ENCODE measurements around the gene EXD2.
"Not testable (repeated sequence)": the region's sequence is repeated elsewhere in the genome, so short reads cannot be mapped to it uniquely, and the experiment has no call there.

Gene EXD2

GRCh38 chr14:69193721-69194120, 2.4 kb downstream of the EXD2 start:
- no peak for DNase-seq (ENCODE audit: low read depth in 2 of 2)

DNA sequence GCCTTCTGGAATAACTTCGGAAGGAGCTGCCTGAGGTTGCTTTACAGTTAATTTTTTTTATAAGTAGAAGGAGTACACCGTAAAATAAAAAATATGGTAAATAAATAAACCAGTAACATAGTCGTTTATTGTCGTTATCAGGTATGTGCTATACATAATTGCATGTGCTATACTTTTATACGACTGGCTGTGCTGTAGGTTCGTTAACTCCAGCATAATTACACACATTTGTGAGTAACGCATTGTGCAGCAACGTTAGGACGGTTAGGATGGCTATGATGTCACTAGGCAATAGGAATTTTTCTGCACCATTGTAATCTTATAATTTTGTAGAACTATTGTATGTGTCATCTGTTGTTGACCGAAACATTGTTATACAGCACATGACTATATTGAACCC, 8.5 kb downstream of the EXD2 start:
- DNase-seq (ENCODE audit: low read depth in 2 of 2): no peak

DNA sequence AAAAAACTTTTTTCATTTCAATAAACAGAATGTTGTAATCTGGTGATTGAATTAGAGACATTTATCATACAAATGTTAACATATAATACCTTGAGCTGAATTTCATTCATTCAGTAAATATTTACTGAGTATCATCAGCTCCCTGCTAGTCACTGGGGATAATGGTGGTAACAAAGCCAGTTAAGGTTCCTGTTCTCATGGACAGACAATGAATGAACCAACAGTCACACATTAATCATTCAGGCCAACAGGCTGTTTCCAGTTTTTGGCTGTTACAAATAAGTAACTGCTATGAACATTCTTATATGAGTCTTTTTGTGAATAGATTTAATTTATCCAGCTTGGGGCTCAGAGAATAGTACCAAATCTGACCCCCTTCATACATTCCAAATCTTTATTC, 13.5 kb downstream of the EXD2 start:
- DNase-seq (ENCODE audit: low read depth in 2 of 2): no peak

GRCh38 chr14:69207435-69208041, 16.2 kb downstream of the EXD2 start:
- DNase-seq (ENCODE audit: low read depth in 2 of 2): no peak

GRCh38 chr14:69208666-69209065, 17.4 kb downstream of the EXD2 start:
- DNase-seq (ENCODE audit: low read depth in 2 of 2): no peak

DNA sequence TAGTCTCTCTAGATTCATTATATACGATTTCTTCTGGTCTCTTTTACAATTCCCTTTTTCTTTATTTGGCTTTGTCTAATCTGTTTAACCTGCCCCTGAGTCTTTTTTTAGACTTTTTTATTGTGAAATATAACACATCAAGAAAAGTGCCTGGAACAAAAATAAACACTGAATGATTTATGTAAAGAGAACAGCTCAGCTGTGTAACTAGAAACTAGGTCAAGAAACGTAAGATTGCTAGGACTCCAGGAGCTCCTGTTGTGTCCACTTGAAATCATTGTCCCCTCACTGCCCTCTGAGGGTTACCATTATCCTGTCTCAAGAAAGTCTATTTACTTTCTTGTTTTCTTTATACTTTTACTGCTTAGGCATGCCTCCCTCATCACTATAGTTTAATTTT, 23.1 kb downstream of the EXD2 start:
- no peak for DNase-seq (ENCODE audit: low read depth in 2 of 2)

GRCh38 chr14:69217663-69218062, 26.4 kb downstream of the EXD2 start:
- not testable (repeated sequence) for DNase-seq (ENCODE audit: low read depth in 2 of 2)

- no peak for DNase-seq (ENCODE audit: low read depth in 2 of 2)
Measured at GRCh38 chr14:69224946-69225345, 33.6 kb downstream of the EXD2 start.

DNA sequence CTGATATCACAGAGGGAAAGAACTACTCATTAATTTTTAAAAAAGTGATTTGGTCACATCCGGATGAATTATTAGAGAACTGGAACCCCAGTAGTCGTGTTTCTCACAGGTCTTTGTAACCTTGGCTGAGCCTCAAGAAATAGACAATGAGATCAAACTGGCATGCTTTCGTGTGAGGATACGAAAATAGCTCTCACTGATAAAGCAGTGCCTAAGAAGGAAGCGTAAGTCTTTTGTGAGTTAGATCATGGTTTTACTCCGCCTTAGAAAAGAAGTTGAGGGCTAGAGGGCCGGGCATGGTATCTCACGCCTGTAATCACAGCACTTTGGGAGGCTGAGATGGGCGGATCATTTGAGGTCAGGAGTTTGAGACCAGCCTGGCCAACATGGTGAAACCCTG, 34.9 kb downstream of the EXD2 start:
- no peak for DNase-seq (ENCODE audit: low read depth in 2 of 2)

DNA sequence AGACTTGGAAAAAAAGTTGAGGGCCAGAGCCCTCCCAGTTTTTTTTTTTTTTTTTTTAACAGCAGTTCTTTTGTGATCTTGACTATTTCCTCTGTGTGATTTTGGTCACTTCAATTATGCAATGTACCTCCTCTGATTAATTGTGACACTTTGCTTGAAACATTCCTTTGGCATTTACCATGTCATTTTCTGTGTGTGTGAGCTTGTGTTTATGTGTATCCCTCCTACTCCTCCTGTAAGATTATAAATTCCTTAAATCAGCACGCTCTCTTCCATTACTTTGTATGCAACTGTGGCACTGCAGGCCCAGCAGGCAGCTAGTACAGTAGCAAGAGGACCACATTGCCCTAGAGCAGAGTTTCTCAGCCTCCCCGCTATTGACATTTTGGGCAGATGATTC, 35.4 kb downstream of the EXD2 start:
- DNase-seq (ENCODE audit: low read depth in 2 of 2): no peak

GRCh38 chr14:69231486-69231885, 40.2 kb downstream of the EXD2 start:
- no peak for DNase-seq (ENCODE audit: low read depth in 2 of 2)

- no peak for DNase-seq (ENCODE audit: low read depth in 2 of 2)
Measured at GRCh38 chr14:69232388-69232787, 41.1 kb downstream of the EXD2 start.

DNA sequence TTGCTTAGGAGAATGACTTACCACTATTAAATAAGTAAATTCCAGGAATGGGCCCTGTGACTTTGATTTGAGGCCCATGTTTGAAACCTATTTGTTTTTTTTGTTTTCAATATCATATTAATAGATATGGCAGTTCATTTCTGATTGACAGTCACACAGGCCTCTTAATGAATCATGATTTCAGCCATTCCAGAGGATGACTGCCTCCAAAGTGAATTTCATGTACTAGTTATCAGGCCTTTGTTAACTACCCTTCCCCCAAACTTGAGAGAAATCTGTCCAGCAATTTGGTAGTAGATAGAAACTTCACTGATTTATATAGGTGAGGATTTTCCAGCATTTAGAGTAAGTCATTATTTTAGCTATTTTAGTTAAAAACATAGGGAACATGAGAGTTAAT, 42.8 kb downstream of the EXD2 start:
- no peak for DNase-seq (ENCODE audit: low read depth in 2 of 2)

GRCh38 chr14:69235708-69236107, 44.4 kb downstream of the EXD2 start:
- no peak for DNase-seq (ENCODE audit: low read depth in 2 of 2)

DNA sequence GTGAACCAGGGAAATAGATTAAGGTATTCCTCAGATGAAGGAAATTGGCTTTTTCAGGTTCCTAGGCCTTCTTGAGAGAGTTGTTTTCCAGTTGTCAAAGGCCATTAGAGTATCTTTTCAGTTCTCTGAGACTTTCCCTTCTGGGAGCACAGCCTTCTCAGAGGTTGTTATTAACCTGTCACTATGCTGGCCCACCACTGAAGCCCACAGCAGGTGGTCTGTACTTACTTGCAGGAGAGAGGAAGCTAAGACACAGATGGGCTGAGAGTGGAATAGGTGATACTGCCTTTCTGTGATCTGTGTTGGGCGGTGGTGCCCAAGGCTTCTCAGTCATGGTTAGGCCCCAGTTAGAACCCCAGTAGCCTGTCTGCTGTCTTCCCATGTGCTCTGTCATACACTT, 45.8 kb downstream of the EXD2 start:
- DNase-seq (ENCODE audit: low read depth in 2 of 2): no peak

- DNase-seq (ENCODE audit: low read depth in 2 of 2): no peak
Measured at GRCh38 chr14:69237584-69237983, 46.3 kb downstream of the EXD2 start.

DNA sequence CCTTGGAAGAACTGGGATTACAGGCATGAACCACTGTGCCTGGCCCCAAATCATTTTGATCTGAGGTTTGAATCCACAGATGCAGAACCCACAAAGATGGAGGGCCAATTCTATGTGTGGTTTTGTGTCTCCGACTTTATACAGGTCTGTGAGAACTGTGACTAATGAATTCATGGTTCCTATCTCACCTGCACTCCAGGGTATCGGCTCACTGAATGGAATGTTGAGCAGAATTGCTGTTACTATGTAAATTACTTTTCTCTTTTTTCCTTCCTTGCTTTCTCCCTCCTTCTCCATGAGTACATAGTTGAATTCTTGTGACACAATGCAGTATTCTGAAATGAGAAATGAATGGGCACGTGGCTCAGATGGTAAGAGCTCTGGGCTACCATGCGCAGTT, 47.6 kb downstream of the EXD2 start:
- no peak for DNase-seq (ENCODE audit: low read depth in 2 of 2)

DNA sequence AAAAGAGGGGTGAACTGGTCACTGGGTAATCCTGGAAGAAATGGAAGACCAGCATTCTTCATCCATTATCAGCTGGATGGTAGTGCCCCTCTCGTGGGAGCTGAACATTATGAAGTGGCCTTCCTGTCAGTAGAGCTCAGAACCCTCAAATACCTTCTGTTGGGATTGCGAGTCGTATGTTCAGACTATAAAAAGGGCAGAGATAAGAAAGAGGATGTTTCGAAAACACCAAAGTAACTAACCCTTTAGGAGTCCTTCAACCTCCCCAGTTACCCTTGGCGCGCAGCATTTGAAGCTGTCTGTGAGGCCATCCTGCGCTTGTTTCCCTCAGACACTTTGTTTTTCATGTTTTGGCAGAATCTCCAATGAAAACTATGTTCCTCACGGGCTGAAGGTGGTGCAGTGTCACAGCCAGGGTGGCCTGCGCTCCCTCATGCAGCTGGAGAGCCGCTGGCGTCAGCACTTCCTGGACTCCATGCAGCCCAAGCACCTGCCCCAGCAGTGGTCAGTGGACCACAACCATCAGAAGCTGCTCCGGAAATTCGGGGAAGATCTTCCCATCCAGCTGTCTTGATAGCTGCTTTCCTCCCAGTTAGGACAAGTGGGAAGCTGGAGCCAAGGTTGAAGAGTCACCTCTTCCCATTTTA, 49.4 kb downstream of the EXD2 start:
- DNase-seq (ENCODE audit: low read depth in 2 of 2): no peak

- DNase-seq (ENCODE audit: low read depth in 2 of 2): no peak
Measured at GRCh38 chr14:69241577-69241976, 50.3 kb downstream of the EXD2 start.

- peak in 1 of 2 donors; percentile 15 for DNase-seq (ENCODE audit: low read depth in 2 of 2)
Measured at GRCh38 chr14:69242311-69243224, 51.3 kb downstream of the EXD2 start.

DNA sequence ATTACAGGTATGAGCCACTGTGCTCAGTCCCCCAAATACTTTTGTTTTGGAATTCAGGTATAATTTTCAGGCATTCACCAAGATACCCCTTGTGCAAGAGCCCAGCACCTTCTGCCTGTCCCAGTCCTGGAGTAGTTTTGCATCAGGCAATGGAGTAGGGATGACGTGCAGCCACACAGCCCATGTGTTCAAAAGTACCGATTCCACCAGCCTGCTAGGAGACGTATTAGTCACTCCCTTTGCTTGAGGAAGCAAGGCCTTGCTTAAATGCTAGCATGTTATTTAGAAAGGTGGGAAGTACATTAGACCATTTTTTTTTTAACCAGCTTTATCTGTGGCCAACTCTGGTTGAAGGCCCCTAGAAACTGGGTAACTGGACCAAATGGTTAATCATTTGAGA, 53.6 kb downstream of the EXD2 start:
- DNase-seq (ENCODE audit: low read depth in 2 of 2): no peak

DNA sequence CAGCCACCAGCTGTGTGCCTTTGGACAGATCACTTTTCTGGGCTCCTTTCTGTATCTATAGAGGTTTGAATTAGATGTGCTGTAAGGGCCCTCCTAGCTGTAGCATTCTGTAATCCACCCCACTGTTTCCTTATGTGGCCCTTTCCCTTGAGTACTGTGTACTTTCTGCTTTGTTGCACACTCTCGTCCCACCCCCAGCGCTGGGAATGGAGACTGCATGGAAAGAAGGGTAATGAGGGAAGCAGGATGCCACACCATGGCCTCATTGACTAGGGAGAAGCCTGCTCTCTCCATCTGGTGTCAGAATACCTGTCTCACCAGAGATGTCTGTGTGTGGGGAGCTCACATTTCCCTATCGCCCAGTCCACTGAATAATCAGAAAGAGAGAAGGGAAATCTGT, 55.0 kb downstream of the EXD2 start:
- no peak for DNase-seq (ENCODE audit: low read depth in 2 of 2)
